SK-N-SH (cell line): ENCODE results near the gene SERPINC1. TPM values are rescaled to one million over a fixed set of nuclear protein-coding genes. Genes with fewer than 3 reads are reported as not detected.

Experiments used
- CTCF ChIA-PET: fragments of 300-600, 350-600 bp; formaldehyde crosslinking; extraction: SDS; loops from one replicate; lab custom pipeline; 2021; lab: Yijun Ruan, JAX
- POLR2A ChIA-PET: fragments of 350-600 bp; sonication (Branson Sonifier 250); formaldehyde crosslinking; extraction: SDS; loops from one replicate; lab custom pipeline; 2020; ENCODE audit warnings: antibody characterized with exemption, inconsistent platforms; lab: Yijun Ruan, JAX
- DNase-seq: peaks from one replicate; pipeline ENCODE4 v3.0.0; 2012
- H2AFZ ChIP-seq: fragments of 200-600 bp; sonication (generic); 2 replicates; pipeline ENCODE4 v1.8.1; 2016; ENCODE audit warnings: antibody characterized with exemption, mild to moderate bottlenecking, low read depth
- H3F3A ChIP-seq: fragments of 200-600 bp; sonication (generic); replicated peaks from 2 replicates; pipeline ENCODE3; 2016; ENCODE audit warnings: antibody characterized with exemption, mild to moderate bottlenecking; ENCODE audit not compliant: insufficient read depth
- H3K27ac ChIP-seq, 2 experiments: fragments of 200-500 bp in 1 of 2; fragments of 200-600 bp in 1 of 2; sonication (Bioruptor generic) in 1 of 2; sonication (generic), shearing (Covaris generic) in 1 of 2; 2 replicates each; pipeline versions ENCODE4 v1.5.1 to v1.6.1; 2014 to 2016; ENCODE audit warnings: low read depth in 2 of 2, inconsistent platforms in 1 of 2, low read length in 1 of 2, mild to moderate bottlenecking in 1 of 2, mixed read lengths in 1 of 2
- H3K27me3 ChIP-seq: fragments of 200-600 bp; sonication (generic), shearing (Covaris generic); 2 replicates; pipeline ENCODE4 v1.6.1; 2016; ENCODE audit warnings: mixed run types; ENCODE audit not compliant: insufficient read depth
- H3K36me3 ChIP-seq, 2 experiments: fragments of 200-500 bp in 1 of 2; fragments of 200-600 bp in 1 of 2; sonication (Bioruptor generic) in 1 of 2; sonication (generic) in 1 of 2; replicated peaks in 1 of 2; 2 replicates each; pipeline versions ENCODE3 to v1.5.1; 2014 to 2016; ENCODE audit warnings: low read length in 1 of 2, mild to moderate bottlenecking in 1 of 2; ENCODE audit not compliant: insufficient read depth in 2 of 2, control insufficient read depth in 1 of 2
- H3K4me1 ChIP-seq, 2 experiments: fragments of 200-500 bp in 1 of 2; fragments of 200-600 bp in 1 of 2; sonication (Bioruptor generic) in 1 of 2; sonication (generic), shearing (Covaris generic) in 1 of 2; 2 replicates each; pipeline versions ENCODE4 v1.5.1 to v1.6.1; 2014 to 2016; ENCODE audit warnings: low read depth in 1 of 2, low read length in 1 of 2, mixed run types in 1 of 2; ENCODE audit not compliant: insufficient read depth in 2 of 2, control insufficient read depth in 1 of 2
- H3K4me2 ChIP-seq: fragments of 200-600 bp; sonication (generic), shearing (Covaris generic); 2 replicates; pipeline ENCODE4 v1.6.1; 2017; ENCODE audit warnings: mixed run types
- H3K4me3 ChIP-seq, 2 experiments: fragments of 200-500 bp in 1 of 2; fragments of 200-600 bp in 1 of 2; sonication (Bioruptor generic) in 1 of 2; sonication (generic), shearing (Covaris generic) in 1 of 2; 2 replicates each; pipeline versions ENCODE4 v1.5.1 to v1.8.1; 2014 to 2016; ENCODE audit warnings: low read depth in 2 of 2, inconsistent platforms in 1 of 2, low read length in 1 of 2, mild to moderate bottlenecking in 1 of 2, mixed read lengths in 1 of 2, moderate library complexity in 1 of 2
- H3K79me2 ChIP-seq: fragments of 200-600 bp; sonication (generic); 2 replicates; pipeline ENCODE4 v1.8.1; 2017; ENCODE audit warnings: mild to moderate bottlenecking; ENCODE audit not compliant: insufficient read depth
- H3K9ac ChIP-seq: fragments of 200-600 bp; sonication (generic); 2 replicates; pipeline ENCODE4 v1.6.1; 2017; ENCODE audit warnings: mixed run types
- H3K9me2 ChIP-seq: fragments of 200-600 bp; sonication (generic); 2 replicates; pipeline ENCODE4 v1.6.1; 2017; ENCODE audit warnings: mixed run types
- H3K9me3 ChIP-seq: fragments of 200-600 bp; sonication (generic); 2 replicates; pipeline ENCODE4 v1.6.1; 2017; ENCODE audit warnings: mixed run types, mild to moderate bottlenecking, moderate library complexity
- H4K20me1 ChIP-seq: fragments of 200-600 bp; sonication (generic); 2 replicates; pipeline ENCODE4 v1.6.1; 2017; ENCODE audit warnings: mild to moderate bottlenecking, mixed run types; ENCODE audit not compliant: insufficient read depth
- CHD2 ChIP-seq: fragments of 150-350 bp; IDR thresholded peaks from 2 replicates; pipeline ENCODE4 v1.6.1; 2018; ENCODE audit warnings: low read length; ENCODE audit not compliant: partially characterized antibody
- ELF1 ChIP-seq: IDR thresholded peaks from 2 replicates; pipeline ENCODE4 v1.4.0; 2012
- EP300 ChIP-seq, 2 experiments: IDR thresholded peaks; 2 replicates each; pipeline versions ENCODE4 v1.4.0 to v1.6.1; 2012; ENCODE audit warnings: borderline replicate concordance in 1 of 2, low read depth in 1 of 2, low read length in 1 of 2
- EZH2phosphoT487 ChIP-seq: fragments of 200-600 bp; sonication (generic); IDR thresholded peaks from 2 replicates; pipeline ENCODE4 v1.6.1; 2017; ENCODE audit warnings: low read depth, mixed run types, mild to moderate bottlenecking, antibody characterized with exemption, moderate library complexity, borderline replicate concordance
- FOXJ3 ChIP-seq: sonication (generic); formaldehyde crosslinking; IDR thresholded peaks from 2 replicates; pipeline ENCODE4 v1.5.1; 2020; ENCODE audit warnings: mild to moderate bottlenecking, missing genetic modification reagents
- GATA2 ChIP-seq: sonication (generic); formaldehyde crosslinking; IDR thresholded peaks from 2 replicates; pipeline ENCODE4 v1.5.0; 2020; ENCODE audit warnings: mild to moderate bottlenecking, missing genetic modification reagents
- IRF3 ChIP-seq: fragments of 150-350 bp; IDR thresholded peaks from 2 replicates; pipeline ENCODE4 v1.6.1; 2016; ENCODE audit warnings: mild to moderate bottlenecking, low read depth, low read length
- MAX ChIP-seq: IDR thresholded peaks from 2 replicates; pipeline ENCODE4 v1.4.0; 2012; ENCODE audit warnings: low read depth
- NFIC ChIP-seq: IDR thresholded peaks from 2 replicates; pipeline ENCODE4 v1.4.0; 2012; ENCODE audit warnings: borderline replicate concordance
- NRF1 ChIP-seq: IDR thresholded peaks from 2 replicates; pipeline ENCODE4 v1.6.1; 2012; ENCODE audit warnings: low read depth, mild to moderate bottlenecking, low read length
- POLR2AphosphoS5 ChIP-seq: IDR thresholded peaks from 2 replicates; pipeline ENCODE4 v1.6.1; 2012; ENCODE audit warnings: low read depth, low read length
- RAD21 ChIP-seq: IDR thresholded peaks from 2 replicates; pipeline ENCODE4 v1.6.1; 2012; ENCODE audit warnings: mild to moderate bottlenecking, low read length
- RFX5 ChIP-seq: IDR thresholded peaks from 2 replicates; pipeline ENCODE4 v1.6.1; 2012; ENCODE audit warnings: mild to moderate bottlenecking, improper control_type of control experiment, low read length
- SIN3A ChIP-seq: IDR thresholded peaks from 2 replicates; pipeline ENCODE4 v1.6.1; 2012; ENCODE audit warnings: low read depth, mild to moderate bottlenecking, low read length, moderate library complexity, borderline replicate concordance
- TEAD4 ChIP-seq: IDR thresholded peaks from 2 replicates; pipeline ENCODE4 v1.4.0; 2012; ENCODE audit warnings: mild to moderate bottlenecking, borderline replicate concordance; ENCODE audit not compliant: insufficient read depth
- YY1 ChIP-seq: IDR thresholded peaks from 2 replicates; pipeline ENCODE4 v1.4.0; 2012; ENCODE audit warnings: low read depth, mild to moderate bottlenecking
- WGBS: methylation state at CpG from one replicate; pipeline ENCODE4 v1.1.6; 2017; ENCODE audit warnings: low lambda C conversion rate; 5-methylcytosine and 5-hydroxymethylcytosine counted together
- polyA plus RNA-seq, 3 experiments: library from polyadenylated mRNA; depleted of rRNA; stranded (reverse); fragments of >200 nt; gene quantifications; 2 replicates each; pipeline ENCODE4 v1.2.3, GENCODE V29; 2012
- TF ChIP-seq, protein P1 (sequence below): IDR thresholded peaks from 2 replicates; pipeline ENCODE4; 2012
- TF ChIP-seq, protein P2 (sequence below): IDR thresholded peaks from 2 replicates; pipeline ENCODE4 v1.6.1; 2012; ENCODE audit warnings: mild to moderate bottlenecking, low read depth, low read length, moderate library complexity
- TF ChIP-seq, protein P3 (sequence below): IDR thresholded peaks from 2 replicates; pipeline ENCODE4 v1.4.0; 2012; ENCODE audit warnings: low read depth, borderline replicate concordance

Gene SERPINC1
- polyA plus RNA-seq, 1 of the 3 experiments (the other 2 are of a cell fraction), result 0.08 TPM

DNA sequence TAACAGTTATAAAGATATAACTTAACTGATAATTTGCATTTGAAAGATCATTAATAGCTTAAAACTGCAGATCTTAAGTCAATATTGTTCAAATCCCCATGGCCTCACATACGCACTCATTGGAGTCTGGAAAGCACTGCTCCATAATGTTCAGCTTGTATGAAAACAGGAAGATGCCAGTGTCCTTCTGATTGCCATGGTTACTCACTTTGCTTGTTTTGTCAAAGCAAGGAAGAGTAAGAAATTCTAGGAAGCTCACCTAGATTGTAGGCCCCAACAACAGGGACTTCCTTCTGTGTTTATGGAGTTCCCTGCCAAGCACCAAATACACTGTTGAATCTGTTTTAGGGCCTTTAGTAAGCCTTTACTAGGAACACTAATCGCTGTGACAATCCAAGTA lies 60.2 kb downstream of the SERPINC1 start:
- POLR2A ChIA-PET, result interaction anchor here (0.7 to 0.9 kb wide), 2 partner anchors 11 to 1132 kb away, joined by 3 read pairs; partner anchors contain the start of genes GAS5 and ZBTB37
- WGBS, result 98% methylated on average over 2 of the region's 2 CpGs

More for the DNA sequence above, 60.2 kb downstream of the SERPINC1 start:
- H3K9me3 ChIP-seq, result no peaks in the 10 kb centered on the region
- H3K36me3 ChIP-seq, result peaks cover 32 to 50% of the 10 kb centered on the region in 2 experiments
- H3K27ac ChIP-seq, result peak overlapping the region in 1 of 2 experiments; percentile 50; a peak in 1 of 4 replicates
- H3K4me1 ChIP-seq, result peaks cover 4% of the 10 kb centered on the region in 2 experiments; a peak in 2 of 4 replicates
- no peaks in the 10 kb centered on the region for H3K9me2 ChIP-seq
- no peak overlapping the region for H3K9ac ChIP-seq
- H3K79me2 ChIP-seq, result no peaks in the 10 kb centered on the region
- DNase-seq, result no peak
- no peaks in the 10 kb centered on the region for H3K27me3 ChIP-seq
- no peak overlapping the region for H3K4me2 ChIP-seq
- no peaks in the 10 kb centered on the region for H4K20me1 ChIP-seq
- H3F3A ChIP-seq, result peaks cover 43% of the 10 kb centered on the region
- no peak for TF ChIP-seq SIN3A
- no peak for TF ChIP-seq POLR2AphosphoS5
- no peak for TF ChIP-seq TEAD4
- TF ChIP-seq, protein P1, sequence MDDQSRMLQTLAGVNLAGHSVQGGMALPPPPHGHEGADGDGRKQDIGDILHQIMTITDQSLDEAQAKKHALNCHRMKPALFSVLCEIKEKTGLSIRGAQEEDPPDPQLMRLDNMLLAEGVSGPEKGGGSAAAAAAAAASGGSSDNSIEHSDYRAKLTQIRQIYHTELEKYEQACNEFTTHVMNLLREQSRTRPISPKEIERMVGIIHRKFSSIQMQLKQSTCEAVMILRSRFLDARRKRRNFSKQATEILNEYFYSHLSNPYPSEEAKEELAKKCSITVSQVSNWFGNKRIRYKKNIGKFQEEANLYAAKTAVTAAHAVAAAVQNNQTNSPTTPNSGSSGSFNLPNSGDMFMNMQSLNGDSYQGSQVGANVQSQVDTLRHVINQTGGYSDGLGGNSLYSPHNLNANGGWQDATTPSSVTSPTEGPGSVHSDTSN, result no peak
- TF ChIP-seq YY1, result no peak
- TF ChIP-seq FOXJ3 (CRISPR knock-in tag), result no peak
- no peak for TF ChIP-seq ELF1
- TF ChIP-seq EZH2phosphoT487, result no peak
- TF ChIP-seq CHD2, result no peak
- TF ChIP-seq NFIC, result no peak
- TF ChIP-seq RFX5, result no peak
- TF ChIP-seq IRF3, result no peak
- no peak for TF ChIP-seq MAX
- TF ChIP-seq, protein P2, sequence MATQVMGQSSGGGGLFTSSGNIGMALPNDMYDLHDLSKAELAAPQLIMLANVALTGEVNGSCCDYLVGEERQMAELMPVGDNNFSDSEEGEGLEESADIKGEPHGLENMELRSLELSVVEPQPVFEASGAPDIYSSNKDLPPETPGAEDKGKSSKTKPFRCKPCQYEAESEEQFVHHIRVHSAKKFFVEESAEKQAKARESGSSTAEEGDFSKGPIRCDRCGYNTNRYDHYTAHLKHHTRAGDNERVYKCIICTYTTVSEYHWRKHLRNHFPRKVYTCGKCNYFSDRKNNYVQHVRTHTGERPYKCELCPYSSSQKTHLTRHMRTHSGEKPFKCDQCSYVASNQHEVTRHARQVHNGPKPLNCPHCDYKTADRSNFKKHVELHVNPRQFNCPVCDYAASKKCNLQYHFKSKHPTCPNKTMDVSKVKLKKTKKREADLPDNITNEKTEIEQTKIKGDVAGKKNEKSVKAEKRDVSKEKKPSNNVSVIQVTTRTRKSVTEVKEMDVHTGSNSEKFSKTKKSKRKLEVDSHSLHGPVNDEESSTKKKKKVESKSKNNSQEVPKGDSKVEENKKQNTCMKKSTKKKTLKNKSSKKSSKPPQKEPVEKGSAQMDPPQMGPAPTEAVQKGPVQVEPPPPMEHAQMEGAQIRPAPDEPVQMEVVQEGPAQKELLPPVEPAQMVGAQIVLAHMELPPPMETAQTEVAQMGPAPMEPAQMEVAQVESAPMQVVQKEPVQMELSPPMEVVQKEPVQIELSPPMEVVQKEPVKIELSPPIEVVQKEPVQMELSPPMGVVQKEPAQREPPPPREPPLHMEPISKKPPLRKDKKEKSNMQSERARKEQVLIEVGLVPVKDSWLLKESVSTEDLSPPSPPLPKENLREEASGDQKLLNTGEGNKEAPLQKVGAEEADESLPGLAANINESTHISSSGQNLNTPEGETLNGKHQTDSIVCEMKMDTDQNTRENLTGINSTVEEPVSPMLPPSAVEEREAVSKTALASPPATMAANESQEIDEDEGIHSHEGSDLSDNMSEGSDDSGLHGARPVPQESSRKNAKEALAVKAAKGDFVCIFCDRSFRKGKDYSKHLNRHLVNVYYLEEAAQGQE, result no peak
- TF ChIP-seq RAD21, result no peak
- no peak for TF ChIP-seq EP300 (IDR thresholded peaks at IDR 0.05; ENCODE audit: borderline replicate concordance in 1 of 2, low read depth in 1 of 2, low read length in 1 of 2)
- no peak for TF ChIP-seq NRF1
- TF ChIP-seq GATA2 (CRISPR knock-in tag), result no peak
- TF ChIP-seq, protein P3, sequence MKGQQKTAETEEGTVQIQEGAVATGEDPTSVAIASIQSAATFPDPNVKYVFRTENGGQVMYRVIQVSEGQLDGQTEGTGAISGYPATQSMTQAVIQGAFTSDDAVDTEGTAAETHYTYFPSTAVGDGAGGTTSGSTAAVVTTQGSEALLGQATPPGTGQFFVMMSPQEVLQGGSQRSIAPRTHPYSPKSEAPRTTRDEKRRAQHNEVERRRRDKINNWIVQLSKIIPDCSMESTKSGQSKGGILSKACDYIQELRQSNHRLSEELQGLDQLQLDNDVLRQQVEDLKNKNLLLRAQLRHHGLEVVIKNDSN, result no peak
- TF ChIP-seq, all 33 proteins: peak for 0
- H2AFZ ChIP-seq, result no peak overlapping the region
- CTCF ChIA-PET, result no interaction called here
- H3K4me3 ChIP-seq, result no peak overlapping the region
